Measurements from ENCODE around the gene EML2. TPM values are rescaled to one million over a fixed set of nuclear protein-coding genes. Genes with fewer than 3 reads are reported as not detected.

EML2 gene
- total and polyA plus RNA-seq, 2 of the 4 experiments (the other 2 are of a cell fraction) = 11.8 to 25.3 TPM

DNA sequence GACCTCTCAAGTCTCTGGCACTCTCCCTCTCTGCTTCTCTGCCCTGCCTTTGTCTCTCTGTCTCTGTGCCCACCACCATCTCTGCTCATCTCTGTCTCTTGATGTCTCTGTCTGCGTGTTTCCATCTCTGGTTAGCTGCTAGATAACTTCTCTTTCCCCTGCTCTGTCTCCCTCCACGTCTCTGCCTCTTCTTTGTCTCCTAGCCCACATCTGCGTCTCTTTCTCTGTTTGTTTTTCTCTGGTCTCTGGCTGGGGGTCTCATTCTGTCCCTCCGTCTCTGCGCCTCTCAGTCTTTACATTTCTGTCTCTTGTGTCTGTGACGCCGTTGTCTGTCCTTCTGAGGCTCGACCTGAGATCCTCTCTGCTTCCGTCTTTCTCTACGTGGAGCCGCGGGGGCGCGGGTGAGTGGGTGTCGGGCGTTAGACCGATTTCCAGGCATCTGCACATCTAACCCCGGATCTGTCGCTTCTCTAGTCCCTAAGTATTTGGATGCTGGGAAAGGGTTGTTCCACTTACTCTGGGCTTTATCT, 29.2 kb upstream of the EML2 start (continued):
- no peak for TF ChIP-seq MAZ (IDR thresholded peaks at IDR 0.05; ENCODE audit: borderline replicate concordance, low read depth, low read length)

DNA sequence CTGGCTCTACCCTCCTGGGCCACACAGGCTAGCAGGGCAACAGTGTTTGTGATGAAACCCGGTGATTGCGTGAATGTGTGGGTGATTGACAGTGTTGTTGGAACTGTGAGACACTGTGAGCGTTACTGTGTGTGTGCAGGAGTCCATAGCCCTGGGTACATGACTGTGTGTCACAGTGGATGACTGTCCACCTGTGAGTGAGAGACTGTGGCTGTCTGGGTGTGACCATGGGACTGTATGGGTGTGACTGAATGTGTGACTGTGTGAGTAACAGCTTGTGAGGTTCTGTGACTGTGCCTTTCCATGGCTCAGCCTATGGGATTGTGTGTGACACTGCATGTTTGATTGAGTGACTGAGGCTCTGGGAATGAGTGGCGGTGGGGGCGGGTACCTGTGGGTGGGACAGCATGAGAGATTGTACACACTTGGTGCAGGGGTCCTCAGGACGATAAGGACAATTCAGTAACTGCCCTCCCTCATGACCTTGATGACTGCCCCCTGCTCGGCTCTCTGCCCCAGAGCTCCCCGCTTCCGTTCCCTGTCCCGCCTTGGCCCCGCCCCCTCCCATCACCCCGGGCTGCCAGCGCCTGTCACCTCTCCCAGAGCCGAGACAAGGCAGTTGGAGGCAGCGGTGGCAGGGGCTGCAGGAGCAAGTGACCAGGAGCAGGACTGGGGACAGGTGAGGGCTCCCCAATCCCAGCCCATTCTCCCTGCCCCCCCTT, 28.6 kb upstream of the EML2 start, which contains the start of gene GIPR:
TSS of gene GIPR (plus strand) at position 602 of the 722 bp plus-strand sequence. CDS start 1,300 bp downstream, outside the sequence.
- H3K27ac ChIP-seq (ENCODE audit: insufficient read depth, low read length) = 0 out of 2 replicates have a peak within 1 kb of the TSS, but pooled peaks have one; percentile 1
- H2BK15ac ChIP-seq (ENCODE audit: low read depth, low read length) = no peak within 1 kb of the TSS
- H3K56ac ChIP-seq (ENCODE audit: extremely low read depth, insufficient read depth, low read length) = 0 out of 2 replicates have a peak within 1 kb of the TSS, but pooled peaks have one; percentile 40
- H3K4me2 ChIP-seq (ENCODE audit: low read depth, low read length) = peak within 1 kb of the TSS; percentile 99
- POLR2A ChIA-PET (ENCODE audit: unreplicated experiment) = interaction anchor here (1.6 kb wide), 1 partner anchor 10 kb away, joined by 5 read pairs; no protein-coding TSS in a partner anchor
- H2AK5ac ChIP-seq (ENCODE audit: low read depth, low read length) = peak within 1 kb of the TSS; percentile 37; the same call in 1 of the 2 replicates
- WGBS, 2 experiments (ENCODE audit: extremely low coverage in 2 of 2, insufficient read length in 1 of 2) = 3% methylated on average over 9 of the region's 15 CpGs; no CpG with 5 or more reads in 1 of the 2 experiments
- H2AK9ac ChIP-seq (replicated peaks; ENCODE audit: low read depth, low read length, poor library complexity) = peak within 1 kb of the TSS; percentile 65
- ATAC-seq (ENCODE audit: low read depth) (no peak), DNase-seq (peak; percentile 38)
- peak within 1 kb of the TSS; percentile 65 for H3K9ac ChIP-seq (ENCODE audit: low read depth, low read length)
- peaks cover 5% of the 10 kb centered on the region for H3K4me1 ChIP-seq (ENCODE audit: control insufficient read depth, insufficient read depth, low read length)
- peak within 1 kb of the TSS; percentile 16; the same call in 1 of the 2 replicates for H2BK20ac ChIP-seq (ENCODE audit: low read depth, low read length)
- peak within 1 kb of the TSS; percentile 12; the same call in 1 of the 2 replicates for H2BK120ac ChIP-seq (ENCODE audit: low read depth, low read length)
- peak within 1 kb of the TSS; percentile 54 for H3K23ac ChIP-seq (ENCODE audit: low read depth, low read length)
- peak within 1 kb of the TSS in 1 of 2 experiments; percentile 55; a peak in 2 of 4 replicates for H4K8ac ChIP-seq (ENCODE audit: low read depth in 2 of 2, low read length in 2 of 2)
- H4K20me1 ChIP-seq (ENCODE audit: insufficient read depth, low read length) = no peaks in the 10 kb centered on the region
- no peaks in the 10 kb centered on the region for H3K9me3 ChIP-seq (ENCODE audit: control insufficient read depth, insufficient read depth, low read length)
- CTCF ChIA-PET = no interaction called here
- H3K14ac ChIP-seq (replicated peaks; ENCODE audit: low read depth, low read length) = peak within 1 kb of the TSS; percentile 48
- H3K4me3 ChIP-seq (ENCODE audit: insufficient read depth, low read depth, low read length) = peak within 1 kb of the TSS; percentile 62
- H4K91ac ChIP-seq (ENCODE audit: insufficient read depth, low read depth, low read length) = peak within 1 kb of the TSS; percentile 6; the same call in 1 of the 2 replicates
- TF ChIP-seq BHLHE40 (IDR thresholded peaks at IDR 0.05; ENCODE audit: low read depth, low read length) (no peak; the same call in 1 of the 2 replicates), CHD1 (IDR thresholded peaks at IDR 0.05; ENCODE audit: low read depth, low read length) (no peak), SMC3 (IDR thresholded peaks at IDR 0.05; ENCODE audit: low read depth, low read length) (no peak), POLR2A (IDR thresholded peaks at IDR 0.05; ENCODE audit: low read depth, low read length) (no peak), RFX5 (IDR thresholded peaks at IDR 0.05; ENCODE audit: low read depth, low read length) (no peak), MAZ (IDR thresholded peaks at IDR 0.05; ENCODE audit: borderline replicate concordance, low read depth, low read length) (no peak), NFE2L2 (IDR thresholded peaks at IDR 0.05; ENCODE audit: low read depth, low read length) (no peak), RAD21 (IDR thresholded peaks at IDR 0.05; ENCODE audit: low read length) (no peak), CEBPB (IDR thresholded peaks at IDR 0.05; ENCODE audit: low read depth, low read length) (peak; percentile 42), FOS (IDR thresholded peaks at IDR 0.05; ENCODE audit: low read depth, low read length) (0 out of 2 replicates have a peak, but pooled peaks have one; percentile 14)
- TF ChIP-seq, protein P1, sequence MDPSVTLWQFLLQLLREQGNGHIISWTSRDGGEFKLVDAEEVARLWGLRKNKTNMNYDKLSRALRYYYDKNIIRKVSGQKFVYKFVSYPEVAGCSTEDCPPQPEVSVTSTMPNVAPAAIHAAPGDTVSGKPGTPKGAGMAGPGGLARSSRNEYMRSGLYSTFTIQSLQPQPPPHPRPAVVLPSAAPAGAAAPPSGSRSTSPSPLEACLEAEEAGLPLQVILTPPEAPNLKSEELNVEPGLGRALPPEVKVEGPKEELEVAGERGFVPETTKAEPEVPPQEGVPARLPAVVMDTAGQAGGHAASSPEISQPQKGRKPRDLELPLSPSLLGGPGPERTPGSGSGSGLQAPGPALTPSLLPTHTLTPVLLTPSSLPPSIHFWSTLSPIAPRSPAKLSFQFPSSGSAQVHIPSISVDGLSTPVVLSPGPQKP (IDR thresholded peaks at IDR 0.05; ENCODE audit: borderline replicate concordance, low read depth, low read length) = no peak
- intact Hi-C loops (cut with micrococcal nuclease) (no loop called here), in situ Hi-C loops (cut with MboI; ENCODE audit: low sequenced_read_pairs) (no loop called here), dilution Hi-C loops (cut with HindIII; ENCODE audit: low sequenced_read_pairs, unreplicated experiment) (no loop called here)
- H3K36me3 ChIP-seq (ENCODE audit: control insufficient read depth, insufficient read depth, low read length) = no peaks in the 10 kb centered on the region
- H3K18ac ChIP-seq (ENCODE audit: low read depth, low read length) = peak within 1 kb of the TSS; percentile 45; the same call in 1 of the 2 replicates
- H3K9me1 ChIP-seq (ENCODE audit: insufficient read depth, low read length) = peaks cover 8% of the 10 kb centered on the region
- no peaks in the 10 kb centered on the region for H3K79me1 ChIP-seq (ENCODE audit: low read depth in 1 of 2, low read length in 2 of 2)
- peak within 1 kb of the TSS; percentile 90 for H2AFZ ChIP-seq (replicated peaks; ENCODE audit: low read length, poor library complexity)
- no TSS peak for BruUV-seq (replicated peaks)
- H4K5ac ChIP-seq (ENCODE audit: low read depth, low read length) = peak within 1 kb of the TSS; percentile 55
- H2BK5ac ChIP-seq (ENCODE audit: low read depth, low read length, poor library complexity, severe bottlenecking) = no peak within 1 kb of the TSS
- H3K27me3 ChIP-seq (ENCODE audit: control insufficient read depth, insufficient read depth, low read length) = peaks cover 14% of the 10 kb centered on the region
- H3K4ac ChIP-seq (ENCODE audit: low read depth, low read length) = peak within 1 kb of the TSS; percentile 11
